Gastroesophageal sphincter (tissue), 3 donors: ENCODE measurements around the gene SMARCB1.

Source experiments
- EP300 ChIP-seq: sonication (generic); formaldehyde crosslinking; IDR thresholded peaks from one replicate; pipeline ENCODE4 v1.6.1; 2017; ENCODE audit warnings: antibody characterized with exemption, mild to moderate bottlenecking
- POLR2AphosphoS5 ChIP-seq: sonication (generic); formaldehyde crosslinking; IDR thresholded peaks from one replicate; pipeline ENCODE4 v1.6.1; 2017; ENCODE audit warnings: antibody characterized with exemption
- TF ChIP-seq, protein P1 (sequence below), 4 experiments: fragments of 200-600 bp in 2 of 4; fragments of 450-650 bp in 2 of 4; sonication (generic) in 1 of 4; IDR thresholded peaks; one replicate each; pipeline ENCODE4 v1.5.1; 2017 to 2019; ENCODE audit warnings: antibody characterized with exemption in 4 of 4, mild to moderate bottlenecking in 2 of 4, moderate library complexity in 2 of 4

DNA sequence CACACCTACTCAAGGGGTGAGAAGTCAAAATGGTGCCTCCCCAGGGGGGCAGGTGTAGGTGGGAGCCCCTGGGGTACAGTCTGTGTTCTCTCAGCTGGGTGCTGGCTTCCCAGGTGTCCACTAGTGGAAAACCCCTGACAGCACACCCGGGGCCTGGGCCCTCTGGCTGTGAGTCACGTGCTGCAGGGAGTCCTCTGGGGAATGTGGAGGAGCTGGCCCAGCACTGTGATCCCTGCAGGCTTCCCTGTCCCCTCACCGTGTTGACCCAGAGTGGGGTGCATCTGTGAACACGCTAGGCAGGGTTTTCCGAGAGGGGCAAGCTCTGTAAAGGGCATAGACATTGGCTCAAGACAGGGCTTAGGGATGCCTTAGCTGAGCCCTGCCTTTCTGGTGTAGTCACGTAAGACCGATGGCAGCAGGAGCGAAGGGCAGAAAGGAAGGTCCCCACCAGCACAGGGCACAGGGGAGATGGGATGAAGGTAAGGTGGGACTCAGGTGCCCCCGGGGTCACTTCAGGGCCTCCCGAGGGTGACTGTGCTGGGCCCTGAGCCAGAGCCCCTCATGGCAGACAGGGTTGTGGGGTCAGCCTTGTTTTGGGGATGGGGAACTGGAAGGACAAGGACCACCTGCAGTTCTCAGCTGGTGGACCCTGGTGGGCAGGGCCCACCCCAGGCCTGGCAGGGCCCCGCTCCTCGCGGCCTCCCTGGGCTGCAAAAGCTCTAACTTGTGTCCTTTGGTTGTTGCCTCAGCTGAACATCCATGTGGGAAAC, 37.9 kb downstream of the SMARCB1 start:
- TF ChIP-seq POLR2AphosphoS5 (no peak), EP300 (no peak)
- TF ChIP-seq, protein P1, sequence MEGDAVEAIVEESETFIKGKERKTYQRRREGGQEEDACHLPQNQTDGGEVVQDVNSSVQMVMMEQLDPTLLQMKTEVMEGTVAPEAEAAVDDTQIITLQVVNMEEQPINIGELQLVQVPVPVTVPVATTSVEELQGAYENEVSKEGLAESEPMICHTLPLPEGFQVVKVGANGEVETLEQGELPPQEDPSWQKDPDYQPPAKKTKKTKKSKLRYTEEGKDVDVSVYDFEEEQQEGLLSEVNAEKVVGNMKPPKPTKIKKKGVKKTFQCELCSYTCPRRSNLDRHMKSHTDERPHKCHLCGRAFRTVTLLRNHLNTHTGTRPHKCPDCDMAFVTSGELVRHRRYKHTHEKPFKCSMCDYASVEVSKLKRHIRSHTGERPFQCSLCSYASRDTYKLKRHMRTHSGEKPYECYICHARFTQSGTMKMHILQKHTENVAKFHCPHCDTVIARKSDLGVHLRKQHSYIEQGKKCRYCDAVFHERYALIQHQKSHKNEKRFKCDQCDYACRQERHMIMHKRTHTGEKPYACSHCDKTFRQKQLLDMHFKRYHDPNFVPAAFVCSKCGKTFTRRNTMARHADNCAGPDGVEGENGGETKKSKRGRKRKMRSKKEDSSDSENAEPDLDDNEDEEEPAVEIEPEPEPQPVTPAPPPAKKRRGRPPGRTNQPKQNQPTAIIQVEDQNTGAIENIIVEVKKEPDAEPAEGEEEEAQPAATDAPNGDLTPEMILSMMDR (IDR thresholded peaks at IDR 0.05): no peak
